ENCODE results near the gene SLC18A3. TPM values are rescaled to one million over a fixed set of nuclear protein-coding genes. Genes with fewer than 3 reads are reported as not detected.

Gene SLC18A3
- total and polyA plus RNA-seq, 12 donors, result not detected

- no peak for TF ChIP-seq CTCF (IDR thresholded peaks at IDR 0.05)
- 59 to 60% methylated on average over 5 of the region's 5 CpGs for WGBS, 2 donors
- H3K4me1 ChIP-seq, result peaks cover 0 to 21% (median 9%) of the 10 kb centered on the region in 9 donors
- peaks cover 53 to 100% (median 98%) of the 10 kb centered on the region in 7 donors for H3K27me3 ChIP-seq
- no peaks in the 10 kb centered on the region for H3K36me3 ChIP-seq
- intact Hi-C loops (cut with DNase I), result no loop called here
- H3K9me3 ChIP-seq, result no peaks in the 10 kb centered on the region
- ATAC-seq (no peak), DNase-seq (no peak)
- no peak overlapping the region for H3K27ac ChIP-seq
- H3K4me3 ChIP-seq, result no peak overlapping the region
Observed at GRCh38 chr10:49615213-49615612, 5.1 kb downstream of the SLC18A3 start.

GRCh38 chr10:49615721-49616120 lies 5.6 kb downstream of the SLC18A3 start:
- no peak for ATAC-seq
- no peak for TF ChIP-seq CTCF (IDR thresholded peaks at IDR 0.05)

GRCh38 chr10:49616421-49617101 lies 6.5 kb downstream of the SLC18A3 start:
- Histone ChIP-seq H3K27ac (no peak overlapping the region), H3K27me3 (peaks cover 39 to 94% (median 90%) of the 10 kb centered on the region in 7 donors)
- DNase-seq, result no peak

More at GRCh38 chr10:49615721-49616120, 5.6 kb downstream of the SLC18A3 start:
- Histone ChIP-seq H3K27ac (no peak overlapping the region), H3K4me3 (no peak overlapping the region), H3K4me1 (peaks cover 0 to 17% (median 6%) of the 10 kb centered on the region in 9 donors), H3K27me3 (peaks cover 48 to 100% (median 98%) of the 10 kb centered on the region in 7 donors), H3K36me3 (no peaks in the 10 kb centered on the region), H3K9me3 (no peaks in the 10 kb centered on the region)
- intact Hi-C loops (cut with DNase I), result no loop called here
- WGBS, 2 donors, result 55 to 59% methylated on average over 5 of the region's 5 CpGs
- DNase-seq, result no peak

More at GRCh38 chr10:49616421-49617101, 6.5 kb downstream of the SLC18A3 start:
- ATAC-seq, result no peak
- intact Hi-C loops (cut with DNase I), result no loop called here
- TF ChIP-seq CTCF (IDR thresholded peaks at IDR 0.05), result no peak
- Histone ChIP-seq H3K4me3 (no peak overlapping the region), H3K9me3 (no peaks in the 10 kb centered on the region), H3K36me3 (no peaks in the 10 kb centered on the region), H3K4me1 (peaks cover 0 to 8% (median 0%) of the 10 kb centered on the region in 9 donors)
- WGBS, 2 donors, result 71 to 74% methylated on average over 6 of the region's 6 CpGs
